ENCODE measurements around the gene GALK1.

GALK1 gene

DNA sequence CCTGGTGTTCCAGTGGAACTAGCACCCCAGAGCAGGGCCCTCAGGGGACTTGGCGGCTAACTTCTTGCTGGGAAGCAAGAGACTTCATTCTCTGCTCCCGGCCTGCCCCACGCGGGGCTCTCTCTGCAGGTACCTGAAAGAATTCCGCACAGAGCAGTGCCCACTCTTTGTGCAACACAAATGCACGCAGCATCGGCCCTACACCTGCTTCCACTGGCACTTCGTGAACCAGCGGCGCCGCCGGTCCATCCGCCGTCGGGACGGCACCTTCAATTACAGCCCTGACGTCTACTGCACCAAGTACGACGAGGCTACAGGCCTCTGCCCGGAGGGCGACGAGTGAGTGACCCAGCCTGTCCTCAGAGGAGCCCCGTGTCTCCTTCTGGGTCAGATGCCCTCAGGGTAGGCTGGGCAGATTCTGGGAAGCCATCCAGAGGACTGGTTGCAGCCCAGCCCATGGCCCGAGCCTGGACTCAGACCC lies 44.7 kb upstream of the GALK1 start:
- H3K27ac ChIP-seq (ENCODE audit: low read length) = no peak overlapping the region; the same call in 1 of the 2 replicates
- TF ChIP-seq, protein P1, sequence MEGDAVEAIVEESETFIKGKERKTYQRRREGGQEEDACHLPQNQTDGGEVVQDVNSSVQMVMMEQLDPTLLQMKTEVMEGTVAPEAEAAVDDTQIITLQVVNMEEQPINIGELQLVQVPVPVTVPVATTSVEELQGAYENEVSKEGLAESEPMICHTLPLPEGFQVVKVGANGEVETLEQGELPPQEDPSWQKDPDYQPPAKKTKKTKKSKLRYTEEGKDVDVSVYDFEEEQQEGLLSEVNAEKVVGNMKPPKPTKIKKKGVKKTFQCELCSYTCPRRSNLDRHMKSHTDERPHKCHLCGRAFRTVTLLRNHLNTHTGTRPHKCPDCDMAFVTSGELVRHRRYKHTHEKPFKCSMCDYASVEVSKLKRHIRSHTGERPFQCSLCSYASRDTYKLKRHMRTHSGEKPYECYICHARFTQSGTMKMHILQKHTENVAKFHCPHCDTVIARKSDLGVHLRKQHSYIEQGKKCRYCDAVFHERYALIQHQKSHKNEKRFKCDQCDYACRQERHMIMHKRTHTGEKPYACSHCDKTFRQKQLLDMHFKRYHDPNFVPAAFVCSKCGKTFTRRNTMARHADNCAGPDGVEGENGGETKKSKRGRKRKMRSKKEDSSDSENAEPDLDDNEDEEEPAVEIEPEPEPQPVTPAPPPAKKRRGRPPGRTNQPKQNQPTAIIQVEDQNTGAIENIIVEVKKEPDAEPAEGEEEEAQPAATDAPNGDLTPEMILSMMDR (IDR thresholded peaks at IDR 0.05; ENCODE audit: low read depth, low read length) = no peak
- TF ChIP-seq EZH2phosphoT487 (IDR thresholded peaks at IDR 0.05; ENCODE audit: low read depth) = no peak
- no peaks in the 10 kb centered on the region for H3K27me3 ChIP-seq (ENCODE audit: low read depth, low read length)
- no peak overlapping the region for H3K9ac ChIP-seq (ENCODE audit: low read length)
- H2AFZ ChIP-seq (ENCODE audit: low read depth, low read length) = no peak overlapping the region
- peaks cover 11% of the 10 kb centered on the region for H3K36me3 ChIP-seq (replicated peaks; ENCODE audit: low read depth, low read length)
- no peak overlapping the region for H3K4me2 ChIP-seq (ENCODE audit: low read length)
- H3K4me3 ChIP-seq (ENCODE audit: low read length) = no peak overlapping the region
- no peaks in the 10 kb centered on the region; the same call in 1 of the 2 replicates for H3K79me2 ChIP-seq (ENCODE audit: low read length)
- H4K20me1 ChIP-seq (ENCODE audit: insufficient read depth, low read length) = peaks cover 3% of the 10 kb centered on the region; the same call in 1 of the 2 replicates
- H3K4me1 ChIP-seq (ENCODE audit: low read length) = no peaks in the 10 kb centered on the region
- no peaks in the 10 kb centered on the region for H3K9me3 ChIP-seq (ENCODE audit: insufficient read depth, low read length)

DNA sequence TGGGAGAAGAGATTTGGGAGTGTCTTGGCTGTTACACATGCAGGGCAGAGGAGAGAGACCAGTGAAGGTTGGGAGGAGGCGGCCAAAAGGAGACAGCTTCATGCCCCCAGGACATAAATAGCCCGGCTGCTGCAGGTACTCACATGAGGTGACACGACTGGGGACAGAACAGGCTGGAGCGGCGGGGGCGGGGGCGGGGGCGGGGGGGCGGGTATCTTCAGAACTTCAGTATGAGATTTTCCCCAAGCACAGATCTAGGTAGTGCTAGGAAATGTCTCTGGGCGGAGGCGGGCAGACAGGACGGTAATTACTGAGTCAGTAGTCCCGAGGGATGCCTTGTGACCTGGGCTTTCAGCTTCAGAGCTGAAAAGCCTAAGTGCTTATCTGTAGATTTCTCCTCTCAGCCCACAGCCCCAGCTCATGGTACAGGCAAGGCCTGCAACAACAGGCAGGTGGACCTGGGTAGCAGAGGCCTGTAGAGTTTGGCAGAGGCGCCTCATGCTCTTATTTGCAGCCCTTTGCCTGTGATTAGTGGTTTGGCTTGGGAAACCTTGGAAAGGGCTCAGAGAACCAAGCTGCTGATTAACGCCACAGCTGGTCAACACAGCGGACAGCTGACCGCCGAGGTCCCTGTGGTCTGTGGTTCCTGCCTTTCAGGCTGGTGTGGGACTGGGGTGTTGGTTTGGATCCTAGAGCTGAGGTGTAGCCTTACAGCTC lies 44.1 kb upstream of the GALK1 start:
- Histone ChIP-seq H3K79me2 (ENCODE audit: low read length) (no peaks in the 10 kb centered on the region; the same call in 1 of the 2 replicates), H3K27me3 (ENCODE audit: low read depth, low read length) (no peaks in the 10 kb centered on the region), H3K4me3 (ENCODE audit: low read length) (no peak overlapping the region), H4K20me1 (ENCODE audit: insufficient read depth, low read length) (peaks cover 3% of the 10 kb centered on the region; the same call in 1 of the 2 replicates), H3K9me3 (ENCODE audit: insufficient read depth, low read length) (no peaks in the 10 kb centered on the region), H3K36me3 (replicated peaks; ENCODE audit: low read depth, low read length) (peaks cover 11% of the 10 kb centered on the region), H3K4me2 (ENCODE audit: low read length) (no peak overlapping the region), H3K4me1 (ENCODE audit: low read length) (peaks cover under 1% of the 10 kb centered on the region; the same call in 1 of the 2 replicates), H3K27ac (ENCODE audit: low read length) (no peak overlapping the region; the same call in 1 of the 2 replicates), H3K9ac (ENCODE audit: low read length) (0 out of 2 replicates have a peak overlapping the region, but pooled peaks have one; percentile 6), H2AFZ (ENCODE audit: low read depth, low read length) (no peak overlapping the region)
- TF ChIP-seq, protein P1 (IDR thresholded peaks at IDR 0.05; ENCODE audit: low read depth, low read length) = no peak
- no peak for TF ChIP-seq EZH2phosphoT487 (IDR thresholded peaks at IDR 0.05; ENCODE audit: low read depth)

- peaks cover 4% of the 10 kb centered on the region; the same call in 1 of the 2 replicates for H3K4me1 ChIP-seq (ENCODE audit: low read length)
- peaks cover 2% of the 10 kb centered on the region; the same call in 1 of the 2 replicates for H3K79me2 ChIP-seq (ENCODE audit: low read length)
- no peaks in the 10 kb centered on the region for H3K9me3 ChIP-seq (ENCODE audit: insufficient read depth, low read length)
- 0 out of 2 replicates have a peak overlapping the region, but pooled peaks have one; percentile 6 for H3K9ac ChIP-seq (ENCODE audit: low read length)
- H2AFZ ChIP-seq (ENCODE audit: low read depth, low read length) = no peak overlapping the region
- H3K27me3 ChIP-seq (ENCODE audit: low read depth, low read length) = no peaks in the 10 kb centered on the region
- peaks cover 15% of the 10 kb centered on the region for H3K36me3 ChIP-seq (replicated peaks; ENCODE audit: low read depth, low read length)
- TF ChIP-seq, protein P1 (IDR thresholded peaks at IDR 0.05; ENCODE audit: low read depth, low read length) = no peak
- TF ChIP-seq EZH2phosphoT487 (IDR thresholded peaks at IDR 0.05; ENCODE audit: low read depth) = no peak
- H3K27ac ChIP-seq (ENCODE audit: low read length) = no peak overlapping the region
- H4K20me1 ChIP-seq (ENCODE audit: insufficient read depth, low read length) = peaks cover 3% of the 10 kb centered on the region; the same call in 1 of the 2 replicates
- no peak overlapping the region for H3K4me3 ChIP-seq (ENCODE audit: low read length)
- no peak overlapping the region for H3K4me2 ChIP-seq (ENCODE audit: low read length)
These were observed 43.5 kb upstream of the GALK1 start for GRCh38 chr17:75808549-75808904.

- no peak overlapping the region for H2AFZ ChIP-seq (ENCODE audit: low read depth, low read length)
- no peak overlapping the region for H3K9ac ChIP-seq (ENCODE audit: low read length)
- TF ChIP-seq EZH2phosphoT487 (IDR thresholded peaks at IDR 0.05; ENCODE audit: low read depth) = no peak
- TF ChIP-seq, protein P1 (IDR thresholded peaks at IDR 0.05; ENCODE audit: low read depth, low read length) = no peak
- H3K36me3 ChIP-seq (replicated peaks; ENCODE audit: low read depth, low read length) = peaks cover 14% of the 10 kb centered on the region
- H3K27ac ChIP-seq (ENCODE audit: low read length) = no peak overlapping the region
- no peaks in the 10 kb centered on the region for H3K9me3 ChIP-seq (ENCODE audit: insufficient read depth, low read length)
- H3K79me2 ChIP-seq (ENCODE audit: low read length) = peaks cover 2% of the 10 kb centered on the region; the same call in 1 of the 2 replicates
- no peaks in the 10 kb centered on the region for H3K27me3 ChIP-seq (ENCODE audit: low read depth, low read length)
- no peak overlapping the region for H3K4me2 ChIP-seq (ENCODE audit: low read length)
- peaks cover 3% of the 10 kb centered on the region; the same call in 1 of the 2 replicates for H4K20me1 ChIP-seq (ENCODE audit: insufficient read depth, low read length)
- peaks cover 4% of the 10 kb centered on the region; the same call in 1 of the 2 replicates for H3K4me1 ChIP-seq (ENCODE audit: low read length)
- H3K4me3 ChIP-seq (ENCODE audit: low read length) = no peak overlapping the region
These were observed 42.9 kb upstream of the GALK1 start for GRCh38 chr17:75807861-75808260.

Measured in OCI-LY3 (cell line).